SK-N-MC (cell line): Measurements from ENCODE around the gene SNX2.

Source experiments
- DNase-seq: peaks from one replicate; pipeline ENCODE4 v3.0.0-alpha.2; 2011; ENCODE audit warnings: low read depth, low spot score
- H3K27ac ChIP-seq: fragments of 200-600 bp; sonication (generic); 2 replicates; pipeline ENCODE4 v1.5.1; 2016; ENCODE audit warnings: mixed run types
- H3K36me3 ChIP-seq: fragments of 200-600 bp; sonication (generic); 2 replicates; pipeline ENCODE4 v1.6.1; 2017; ENCODE audit warnings: antibody characterized with exemption, low read length, mixed read lengths; ENCODE audit not compliant: insufficient read depth
- H3K4me3 ChIP-seq: fragments of 200-600 bp; sonication (generic); 2 replicates; pipeline ENCODE4 v1.5.1; 2016
- H3K9ac ChIP-seq: fragments of 200-600 bp; sonication (generic); 2 replicates; pipeline ENCODE4 v1.8.0; 2017; ENCODE audit warnings: mixed run types, mixed read lengths; ENCODE audit not compliant: insufficient read length
- H3K9me3 ChIP-seq: fragments of 200-600 bp; sonication (generic); 2 replicates; pipeline ENCODE4 v1.6.1; 2017; ENCODE audit warnings: low read depth, mild to moderate bottlenecking, antibody characterized with exemption, low read length, moderate library complexity, mixed read lengths
- EZH2 ChIP-seq: fragments of 200-600 bp; sonication (generic); IDR thresholded peaks from one replicate; pipeline ENCODE4 v1.6.1; 2017; ENCODE audit warnings: antibody characterized with exemption
- FOXP2 ChIP-seq: optimal IDR thresholded peaks from 2 replicates; pipeline ENCODE3; 2011; ENCODE audit warnings: mild to moderate bottlenecking, moderate library complexity; ENCODE audit not compliant: insufficient read depth; ENCODE audit errors: extremely low read length, control extremely low read depth
- POLR2AphosphoS5 ChIP-seq: IDR thresholded peaks from 2 replicates; pipeline ENCODE4 v1.6.1; 2012; ENCODE audit warnings: mild to moderate bottlenecking, low read depth, low read length, borderline replicate concordance

SNX2 gene

DNA sequence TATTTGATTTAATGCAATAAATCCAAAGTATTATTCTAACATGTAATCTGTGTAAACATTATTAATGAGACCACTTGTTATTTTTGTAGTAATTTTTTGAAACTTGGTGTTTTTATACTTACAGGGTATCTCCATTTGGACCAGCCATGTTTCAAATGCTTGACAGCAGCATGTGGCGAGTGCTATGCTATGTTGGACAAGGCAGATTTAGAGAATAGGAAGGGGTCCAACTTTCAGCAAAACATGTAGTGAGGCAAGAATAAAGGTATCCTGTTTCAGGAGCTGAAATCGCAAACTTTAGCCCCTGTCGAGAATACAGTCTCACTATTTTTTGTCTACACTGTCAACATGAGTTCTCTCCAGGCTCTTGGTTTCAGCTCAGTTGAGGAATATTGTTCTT is 104.2 kb downstream of the SNX2 start:
- H3K36me3 ChIP-seq, result no peaks in the 10 kb centered on the region
- H3K4me3 ChIP-seq, result no peak overlapping the region
- no peak for DNase-seq
- no peak for TF ChIP-seq POLR2AphosphoS5
- TF ChIP-seq FOXP2, result no peak
- TF ChIP-seq EZH2, result no peak
- H3K27ac ChIP-seq, result no peak overlapping the region
- no peaks in the 10 kb centered on the region for H3K9me3 ChIP-seq
- H3K9ac ChIP-seq, result no peak overlapping the region
